HG02588 (cell line): ENCODE measurements around the gene LPAR3.

Experiments
- ATAC-seq: cut with Tn5 transposase; IDR thresholded peaks from one replicate; pipeline ENCODE4 v1.9.1; 2021; ENCODE audit warnings: mild to moderate bottlenecking, moderate library complexity; ENCODE audit not compliant: unreplicated experiment

The LPAR3 gene

GRCh38 chr1:84859866-84860265 lies 33.1 kb downstream of the LPAR3 start:
- ATAC-seq = no peak

- no peak for ATAC-seq
These were observed 35.1 kb downstream of the LPAR3 start for GRCh38 chr1:84857906-84858305.

- ATAC-seq = no peak
These were observed 36.2 kb downstream of the LPAR3 start for GRCh38 chr1:84856726-84857270.

GRCh38 chr1:84855691-84856630 lies 37.0 kb downstream of the LPAR3 start:
- no peak for ATAC-seq

- ATAC-seq = no peak
These were observed 37.8 kb downstream of the LPAR3 start for GRCh38 chr1:84855168-84855567.

- ATAC-seq = peak; percentile 98
These were observed 39.0 kb downstream of the LPAR3 start for GRCh38 chr1:84853741-84854721.

GRCh38 chr1:84851839-84852238 lies 41.2 kb downstream of the LPAR3 start:
- no peak for ATAC-seq

GRCh38 chr1:84849357-84849975 lies 43.5 kb downstream of the LPAR3 start:
- ATAC-seq = no peak

- no peak for ATAC-seq
These were observed 45.5 kb downstream of the LPAR3 start for GRCh38 chr1:84847253-84848250.

GRCh38 chr1:84846387-84846786 lies 46.6 kb downstream of the LPAR3 start:
- no peak for ATAC-seq

- no peak for ATAC-seq
These were observed 47.6 kb downstream of the LPAR3 start for GRCh38 chr1:84845357-84845756.

- no peak for ATAC-seq
These were observed 48.9 kb downstream of the LPAR3 start for GRCh38 chr1:84844094-84844493.

GRCh38 chr1:84842748-84843231 lies 50.2 kb downstream of the LPAR3 start:
- no peak for ATAC-seq

GRCh38 chr1:84841971-84842370 lies 51.0 kb downstream of the LPAR3 start:
- ATAC-seq = no peak

- no peak for ATAC-seq
These were observed 52.7 kb downstream of the LPAR3 start for GRCh38 chr1:84840346-84840745.

- no peak for ATAC-seq
These were observed 53.5 kb downstream of the LPAR3 start for GRCh38 chr1:84839544-84839943.

GRCh38 chr1:84836145-84836544 lies 56.9 kb downstream of the LPAR3 start:
- no peak for ATAC-seq

- no peak for ATAC-seq
These were observed 57.8 kb downstream of the LPAR3 start for GRCh38 chr1:84835169-84835568.

GRCh38 chr1:84834419-84835064 lies 58.5 kb downstream of the LPAR3 start:
- ATAC-seq = no peak
